ENCODE results near the gene IL17RB.

The IL17RB gene

DNA sequence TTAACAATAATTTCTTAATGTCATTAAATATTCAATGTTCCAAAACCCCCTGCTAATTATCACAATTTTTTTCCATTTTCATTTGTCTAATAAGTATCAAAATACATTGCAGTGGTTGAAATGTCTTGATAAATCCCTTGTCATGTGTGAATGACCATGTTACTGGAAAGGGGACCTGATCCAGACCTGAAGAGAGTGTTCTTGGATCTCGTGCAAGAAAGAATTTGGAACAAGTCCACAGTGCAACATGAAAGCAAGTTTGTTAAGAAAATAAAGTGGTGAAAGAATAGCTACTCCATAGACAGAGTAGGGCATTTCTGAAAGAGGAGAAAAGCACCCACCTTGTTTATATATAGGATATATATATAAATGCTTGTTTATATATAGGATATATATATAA lies 55.7 kb downstream of the IL17RB start:
- Histone ChIP-seq H3K4me1 (no peaks in the 10 kb centered on the region), H3K4me3 (ENCODE audit: low read depth, low read length) (no peak overlapping the region), H3K9me3 (no peaks in the 10 kb centered on the region), H3K36me3 (no peaks in the 10 kb centered on the region), H3K27me3 (peaks cover 3% of the 10 kb centered on the region; the same call in 1 of the 2 replicates)
- DNase-seq: no peak
- TF ChIP-seq, protein P1, sequence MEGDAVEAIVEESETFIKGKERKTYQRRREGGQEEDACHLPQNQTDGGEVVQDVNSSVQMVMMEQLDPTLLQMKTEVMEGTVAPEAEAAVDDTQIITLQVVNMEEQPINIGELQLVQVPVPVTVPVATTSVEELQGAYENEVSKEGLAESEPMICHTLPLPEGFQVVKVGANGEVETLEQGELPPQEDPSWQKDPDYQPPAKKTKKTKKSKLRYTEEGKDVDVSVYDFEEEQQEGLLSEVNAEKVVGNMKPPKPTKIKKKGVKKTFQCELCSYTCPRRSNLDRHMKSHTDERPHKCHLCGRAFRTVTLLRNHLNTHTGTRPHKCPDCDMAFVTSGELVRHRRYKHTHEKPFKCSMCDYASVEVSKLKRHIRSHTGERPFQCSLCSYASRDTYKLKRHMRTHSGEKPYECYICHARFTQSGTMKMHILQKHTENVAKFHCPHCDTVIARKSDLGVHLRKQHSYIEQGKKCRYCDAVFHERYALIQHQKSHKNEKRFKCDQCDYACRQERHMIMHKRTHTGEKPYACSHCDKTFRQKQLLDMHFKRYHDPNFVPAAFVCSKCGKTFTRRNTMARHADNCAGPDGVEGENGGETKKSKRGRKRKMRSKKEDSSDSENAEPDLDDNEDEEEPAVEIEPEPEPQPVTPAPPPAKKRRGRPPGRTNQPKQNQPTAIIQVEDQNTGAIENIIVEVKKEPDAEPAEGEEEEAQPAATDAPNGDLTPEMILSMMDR (IDR thresholded peaks at IDR 0.05; ENCODE audit: low read depth, low read length): no peak

DNA sequence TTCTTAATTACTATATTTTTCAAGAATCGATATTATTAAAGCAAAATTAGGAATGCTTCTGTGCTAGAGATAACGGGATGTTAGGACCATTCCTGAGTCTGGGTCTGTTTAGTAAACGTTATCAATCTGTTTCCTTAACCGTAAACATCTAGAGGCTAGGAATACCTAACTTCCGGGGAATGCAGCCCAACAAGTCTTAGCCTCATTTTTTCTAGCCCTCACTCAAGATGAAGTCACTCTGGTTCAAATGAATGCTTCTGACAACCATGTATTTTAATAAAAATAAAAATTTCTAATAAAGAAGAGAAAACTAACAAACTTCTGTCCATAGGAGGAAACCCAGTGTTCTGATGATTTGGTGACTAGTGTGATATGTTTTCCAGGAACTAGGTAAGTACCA lies 56.3 kb downstream of the IL17RB start:
- H3K27me3 ChIP-seq: no peaks in the 10 kb centered on the region; the same call in 1 of the 2 replicates
- no peak for DNase-seq
- no peaks in the 10 kb centered on the region for H3K9me3 ChIP-seq
- TF ChIP-seq, protein P1 (IDR thresholded peaks at IDR 0.05; ENCODE audit: low read depth, low read length): no peak
- H3K4me3 ChIP-seq (ENCODE audit: low read depth, low read length): no peak overlapping the region
- no peaks in the 10 kb centered on the region for H3K36me3 ChIP-seq
- H3K4me1 ChIP-seq: no peaks in the 10 kb centered on the region

DNA sequence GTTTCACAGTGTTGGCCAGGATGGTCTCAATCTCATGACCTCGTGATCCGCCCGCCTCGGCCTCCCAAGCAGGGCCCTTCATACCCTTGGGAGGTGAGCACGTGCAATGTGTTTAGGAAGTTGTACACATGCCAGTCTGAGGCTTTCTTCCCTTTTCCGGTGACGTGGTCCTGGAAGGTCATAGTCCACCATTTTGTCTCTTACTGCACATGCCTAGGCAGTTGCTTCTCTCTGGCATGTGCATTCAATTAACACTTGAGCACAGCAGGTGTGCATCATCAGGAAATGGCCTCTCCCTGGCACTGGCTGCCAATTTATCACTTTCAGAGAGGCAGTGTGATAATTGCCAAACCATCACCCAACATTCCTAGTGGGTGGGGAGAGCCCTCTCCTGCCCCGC lies 67.0 kb downstream of the IL17RB start:
- Histone ChIP-seq H3K4me1 (no peaks in the 10 kb centered on the region), H3K9me3 (no peaks in the 10 kb centered on the region), H3K4me3 (ENCODE audit: low read depth, low read length) (no peak overlapping the region), H3K27me3 (peaks cover 4% of the 10 kb centered on the region; the same call in 1 of the 2 replicates), H3K36me3 (no peaks in the 10 kb centered on the region)
- TF ChIP-seq, protein P1 (IDR thresholded peaks at IDR 0.05; ENCODE audit: low read depth, low read length): no peak
- no peak for DNase-seq

Measured in BE2C (cell line).